Measurements from ENCODE around the gene E2F1.

E2F1 gene

DNA sequence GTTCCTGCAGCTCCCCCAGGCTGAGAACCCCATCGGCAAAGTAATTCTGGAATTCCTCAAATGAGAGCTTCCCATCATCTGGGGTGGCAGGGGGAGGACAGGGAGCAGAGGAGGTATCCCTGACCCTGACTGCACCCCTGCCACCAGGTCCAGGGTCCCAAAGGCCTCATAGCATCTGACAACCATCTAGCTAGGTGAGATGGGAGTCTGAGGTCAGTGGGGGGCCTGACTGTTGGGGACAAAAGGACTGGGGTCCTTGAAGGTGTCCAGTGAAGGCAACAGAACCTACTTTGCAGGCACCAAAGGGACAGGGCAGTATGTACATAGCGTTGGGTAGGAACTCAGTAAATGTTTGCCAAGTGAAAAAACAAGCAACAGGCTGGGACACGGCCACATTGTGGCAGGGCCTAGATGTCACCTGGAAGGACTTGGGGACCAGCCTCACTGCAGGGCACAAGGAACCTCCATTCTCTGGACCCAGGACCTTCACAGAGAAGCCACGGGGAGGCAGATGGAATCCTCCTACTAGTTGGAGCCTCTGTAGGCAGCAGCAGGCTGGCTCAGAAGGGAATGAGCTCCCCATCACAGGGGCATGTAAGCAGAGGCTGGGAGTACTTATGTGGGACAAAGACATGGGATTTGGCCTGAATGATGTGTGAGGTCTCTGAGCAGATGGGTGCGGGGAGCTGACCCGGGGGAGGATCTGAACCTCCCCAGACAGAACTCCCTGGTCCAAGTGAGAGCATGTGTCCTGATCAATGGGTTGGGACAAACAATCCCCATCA is 15.3 kb downstream of the E2F1 start:
- DNase-seq: no peak

- no peak for DNase-seq
Observed at GRCh38 chr20:33669873-33670640, 16.1 kb downstream of the E2F1 start.

GRCh38 chr20:33669224-33669623 is 17.0 kb downstream of the E2F1 start:
- DNase-seq: no peak

GRCh38 chr20:33668466-33669155 is 17.6 kb downstream of the E2F1 start:
- DNase-seq: no peak

DNA sequence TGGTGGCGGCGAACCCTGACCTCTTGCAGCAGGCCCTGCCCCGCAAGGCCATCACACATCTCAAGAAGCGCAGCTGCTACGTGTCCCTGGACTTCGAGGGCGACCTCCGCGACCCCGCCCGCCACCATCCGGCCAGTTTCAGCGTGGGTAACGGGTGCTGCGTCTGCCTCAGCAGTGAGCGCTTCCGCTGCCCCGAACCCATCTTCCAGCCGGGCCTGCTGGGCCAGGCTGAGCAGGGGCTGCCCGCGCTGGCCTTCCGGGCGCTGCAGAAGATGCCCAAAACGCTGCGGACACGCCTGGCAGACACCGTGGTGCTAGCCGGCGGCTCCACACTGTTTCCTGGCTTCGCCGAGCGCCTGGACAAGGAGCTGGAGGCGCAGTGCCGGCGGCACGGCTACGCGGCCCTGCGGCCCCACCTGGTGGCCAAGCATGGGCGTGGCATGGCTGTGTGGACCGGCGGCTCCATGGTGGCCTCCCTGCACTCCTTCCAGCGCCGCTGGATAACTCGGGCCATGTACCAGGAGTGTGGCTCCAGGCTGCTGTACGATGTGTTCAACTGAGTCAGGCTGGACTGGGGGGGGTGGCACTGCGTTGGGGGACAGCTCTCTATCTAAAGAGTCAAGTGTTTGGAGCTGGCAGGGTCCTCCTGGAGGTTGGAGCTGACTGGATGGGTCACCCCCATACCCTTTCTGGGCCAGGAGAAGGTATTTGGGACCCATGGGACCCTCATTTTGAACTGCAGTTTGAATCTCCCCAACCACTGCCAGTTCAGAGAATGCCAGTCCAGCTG is 18.3 kb downstream of the E2F1 start:
- DNase-seq: peak; percentile 68

DNA sequence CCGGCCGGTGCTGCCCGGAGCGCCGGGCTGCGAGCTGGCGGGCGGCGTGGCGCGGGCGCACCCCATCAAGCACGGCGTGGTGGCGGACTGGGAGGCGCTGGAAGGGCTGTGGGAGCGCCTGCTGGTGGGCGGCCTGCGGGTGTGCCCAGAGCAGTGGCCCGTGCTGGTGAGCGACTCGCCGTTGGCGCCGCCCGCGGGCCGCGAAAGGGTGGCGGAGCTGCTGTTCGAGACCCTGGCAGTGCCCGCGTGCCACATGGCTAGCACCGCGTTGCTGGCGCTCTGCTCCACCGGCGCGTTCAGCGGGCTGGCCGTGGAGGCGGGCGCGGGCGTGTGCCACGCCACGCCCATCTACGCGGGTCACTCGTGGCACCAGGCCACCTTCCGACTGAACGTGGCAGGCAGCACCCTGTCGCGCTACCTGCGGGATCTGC is 18.9 kb downstream of the E2F1 start:
- DNase-seq: peak; percentile 60

DNA sequence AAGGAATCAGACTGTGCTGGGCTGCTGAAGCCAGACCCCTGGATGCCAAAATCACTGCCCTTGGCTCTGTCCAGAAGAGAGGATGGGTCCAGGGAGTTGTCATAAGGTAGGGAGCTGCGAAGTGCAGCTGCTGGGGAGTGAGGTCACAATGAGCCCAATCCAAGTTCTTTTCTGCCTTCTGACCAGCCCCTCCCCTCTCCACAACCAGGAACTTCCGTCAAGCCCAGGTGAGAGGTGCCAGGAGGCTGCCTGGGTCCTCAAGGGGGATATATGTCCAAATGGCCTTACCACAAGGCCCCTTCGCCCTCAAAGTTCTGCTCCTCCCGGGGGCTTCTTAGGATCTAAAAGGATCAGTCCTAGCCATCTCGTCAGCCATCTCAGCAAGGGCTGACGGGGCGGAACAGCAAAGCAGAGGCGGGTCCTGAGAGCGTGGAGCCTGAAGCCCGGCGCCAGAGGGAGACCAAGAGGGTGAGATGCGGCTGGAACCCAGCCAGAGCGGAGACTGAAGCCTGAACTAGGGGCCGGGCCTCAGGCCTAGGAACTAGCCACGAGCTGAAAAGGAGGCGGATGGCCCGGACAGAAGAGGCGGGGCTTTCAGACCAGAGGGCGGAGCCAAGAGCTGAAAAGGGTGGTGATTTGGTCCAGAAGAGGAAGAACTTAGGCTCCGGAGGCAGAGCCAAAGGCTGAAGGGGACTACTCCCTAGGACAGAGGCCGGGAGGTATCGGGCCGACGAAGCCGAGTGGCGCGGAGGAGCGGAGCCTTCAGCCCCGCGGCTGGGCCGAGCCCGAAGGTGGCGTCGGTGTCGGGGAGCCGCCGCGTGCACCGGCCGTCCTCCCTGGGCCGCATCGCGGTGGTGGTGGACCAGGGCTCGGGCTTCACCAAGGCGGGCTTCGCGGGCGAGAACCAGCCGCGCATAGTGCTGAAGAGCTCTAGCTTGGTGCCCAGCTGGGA is 19.6 kb downstream of the E2F1 start, which contains the start of gene ACTL10:
ACTL10 (plus strand) TSS at position 651 of the 952 bp plus-strand sequence. CDS start 555 bp downstream, outside the sequence.
- DNase-seq: peak; percentile 92

GRCh38 chr20:33664762-33665144 is 21.4 kb downstream of the E2F1 start:
- DNase-seq: no peak

GRCh38 chr20:33664085-33664761 is 22.0 kb downstream of the E2F1 start:
- DNase-seq: peak; percentile 62

GRCh38 chr20:33663161-33664084 is 22.8 kb downstream of the E2F1 start:
- DNase-seq: peak; percentile 93

GRCh38 chr20:33662172-33662571 is 24.0 kb downstream of the E2F1 start, which contains the start of gene C20orf144:
C20orf144 (plus strand) TSS chr20:33662327; CDS start chr20:33662346, 19 bp downstream.
- DNase-seq: no peak

- no peak for DNase-seq
Observed at GRCh38 chr20:33660685-33661058, 25.5 kb downstream of the E2F1 start.

DNA sequence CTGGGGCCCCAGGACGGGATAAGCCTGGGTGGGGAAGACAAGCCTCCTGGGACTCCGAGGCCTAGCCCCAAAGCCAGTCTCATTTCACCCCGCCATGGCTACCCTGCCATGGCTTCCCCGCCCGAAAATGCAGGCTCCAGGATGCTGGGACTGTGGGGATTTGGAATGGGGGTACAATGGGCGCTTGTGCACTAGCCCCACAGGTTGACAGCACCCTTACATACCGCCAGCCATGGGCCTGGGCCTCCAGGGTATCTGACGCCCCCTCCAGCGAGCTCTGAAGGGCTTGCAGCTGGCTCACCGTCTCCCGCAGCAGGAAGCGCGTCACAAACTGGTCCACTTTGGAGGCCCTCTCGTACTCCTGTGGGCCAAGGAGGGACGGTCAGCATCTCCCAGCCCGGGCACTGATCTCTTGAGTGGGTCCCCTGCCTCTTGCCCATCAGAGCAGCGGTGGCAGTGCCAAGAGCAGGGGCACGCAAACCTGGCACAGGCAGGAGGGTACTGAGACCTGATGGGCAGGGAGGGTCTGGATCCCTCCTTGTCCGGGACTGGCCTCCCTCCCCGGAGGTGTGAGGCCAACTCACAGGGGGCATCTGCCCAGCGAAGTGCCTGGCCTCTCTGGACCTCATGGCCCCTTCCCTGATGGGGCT is 26.0 kb downstream of the E2F1 start:
- no peak for DNase-seq

- no peak for DNase-seq
Observed at GRCh38 chr20:33659341-33660034, 26.7 kb downstream of the E2F1 start.

DNA sequence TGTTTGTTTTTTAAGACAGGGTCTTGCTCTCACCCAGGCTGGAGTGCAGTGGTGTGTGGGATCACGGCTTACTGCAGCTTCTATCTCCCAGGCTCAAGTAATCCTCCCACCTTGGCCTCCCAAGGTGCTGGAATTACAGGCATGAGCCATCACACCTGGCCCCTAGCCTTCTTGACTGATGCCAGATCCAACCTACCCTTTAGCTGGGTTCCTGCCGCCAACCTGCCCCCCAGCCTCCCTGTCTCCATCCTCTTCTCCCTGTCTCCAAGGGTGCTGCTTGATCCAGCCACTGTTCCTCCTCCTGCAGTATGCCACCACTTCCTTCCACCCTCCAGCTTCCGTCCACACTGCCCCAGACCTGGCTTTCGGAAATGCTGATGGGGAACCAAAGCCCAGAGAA is 27.3 kb downstream of the E2F1 start:
- DNase-seq: no peak

GRCh38 chr20:33658510-33658909 is 27.7 kb downstream of the E2F1 start:
- no peak for DNase-seq

- DNase-seq: no peak
Observed at GRCh38 chr20:33657704-33658095, 28.5 kb downstream of the E2F1 start.

Data from NCI-H146 (cell line).